Esophagus muscularis mucosa (tissue), 3 donors: ENCODE data around the gene LRRC26.

Experiments
- CTCF ChIP-seq, 3 experiments: fragments of 200-600 bp in 2 of 3; fragments of 450-650 bp in 1 of 3; sonication (generic) in 2 of 3; IDR thresholded peaks; one replicate each; pipeline ENCODE4 v1.5.1; 2017 to 2019; ENCODE audit warnings: antibody characterized with exemption in 3 of 3, mild to moderate bottlenecking in 2 of 3, moderate library complexity in 1 of 3
- POLR2A ChIP-seq: fragments of 450-650 bp; IDR thresholded peaks from one replicate; pipeline ENCODE4 v1.6.1; 2017; ENCODE audit warnings: antibody characterized with exemption, moderate library complexity, mild to moderate bottlenecking, low read depth

GRCh38 chr9:137180491-137180890 lies 10.6 kb upstream of the LRRC26 start:
- TF ChIP-seq CTCF (IDR thresholded peaks at IDR 0.05) = no peak
- TF ChIP-seq POLR2A = no peak
